ENCODE data around the gene CLEC3B.

- TF ChIP-seq MYC (IDR thresholded peaks at IDR 0.05; ENCODE audit: borderline replicate concordance, low read length), result no peak
- TF ChIP-seq POLR2A (IDR thresholded peaks at IDR 0.05; ENCODE audit: low read length), result no peak
- no peak for TF ChIP-seq HEYL (CRISPR knock-in tag; IDR thresholded peaks at IDR 0.05)
- TF ChIP-seq CTCF (IDR thresholded peaks at IDR 0.05), result no peak
- no peak for TF ChIP-seq POLR2AphosphoS2 (conservative IDR thresholded peaks at IDR 0.05; ENCODE audit: low read length)
- no peak for TF ChIP-seq USF2 (IDR thresholded peaks at IDR 0.05)
- TF ChIP-seq ELK1 (IDR thresholded peaks at IDR 0.05; ENCODE audit: low read depth, low read length), result no peak
- TF ChIP-seq EP300 (IDR thresholded peaks at IDR 0.05), result no peak
Measured at GRCh38 chr3:45000823-45001222, 25.3 kb upstream of the CLEC3B start.
